HG02870 (cell line): ENCODE data around the gene DCUN1D3.

Experiments
- ATAC-seq: cut with Tn5 transposase; IDR thresholded peaks from one replicate; pipeline ENCODE4 v1.9.1; 2021; ENCODE audit warnings: mild to moderate bottlenecking, moderate library complexity; ENCODE audit not compliant: unreplicated experiment

The DCUN1D3 gene

DNA sequence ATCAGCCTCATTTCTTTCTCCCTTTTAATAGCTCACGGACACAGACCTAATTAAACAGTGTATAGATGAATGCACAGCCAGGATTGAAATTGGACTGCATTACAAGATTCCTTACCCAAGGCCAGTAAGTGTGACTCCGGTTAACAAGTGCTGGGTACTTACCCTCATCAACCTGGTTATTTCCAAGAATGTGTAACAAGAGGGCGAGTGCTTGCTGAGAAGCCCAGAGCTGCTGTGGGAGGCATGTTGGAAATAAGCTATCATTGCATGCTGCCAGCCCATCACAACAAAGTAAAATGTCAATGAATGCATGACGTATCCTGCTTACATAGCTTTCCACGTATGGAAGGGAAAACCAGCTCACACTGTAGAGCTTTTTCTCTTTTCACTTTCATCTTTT is 19.9 kb upstream of the DCUN1D3 start:
- no peak for ATAC-seq

GRCh38 chr16:20918486-20919239 is 18.5 kb upstream of the DCUN1D3 start:
- ATAC-seq: no peak

DNA sequence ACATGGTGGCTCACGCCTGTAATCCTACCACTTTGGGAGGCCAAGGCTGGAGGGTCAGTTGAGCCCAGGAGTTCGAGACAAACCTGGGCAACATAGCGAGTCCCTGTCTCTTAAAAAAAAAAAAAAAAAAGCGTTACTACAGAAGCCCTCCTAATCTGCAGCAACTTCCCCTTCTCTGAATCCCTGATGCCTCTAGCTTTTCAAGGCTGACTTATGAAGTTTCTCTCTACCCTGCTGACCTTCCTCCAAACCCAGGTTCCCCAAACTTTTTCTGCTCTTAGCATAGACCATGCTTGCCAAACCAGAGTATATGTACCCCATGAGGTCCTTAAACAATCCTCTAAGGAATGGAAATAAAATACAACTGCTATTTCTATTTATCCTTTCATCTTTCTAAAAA is 16.8 kb upstream of the DCUN1D3 start:
- ATAC-seq: no peak

- ATAC-seq: no peak
Observed at GRCh38 chr16:20916289-20916688, 16.1 kb upstream of the DCUN1D3 start.

DNA sequence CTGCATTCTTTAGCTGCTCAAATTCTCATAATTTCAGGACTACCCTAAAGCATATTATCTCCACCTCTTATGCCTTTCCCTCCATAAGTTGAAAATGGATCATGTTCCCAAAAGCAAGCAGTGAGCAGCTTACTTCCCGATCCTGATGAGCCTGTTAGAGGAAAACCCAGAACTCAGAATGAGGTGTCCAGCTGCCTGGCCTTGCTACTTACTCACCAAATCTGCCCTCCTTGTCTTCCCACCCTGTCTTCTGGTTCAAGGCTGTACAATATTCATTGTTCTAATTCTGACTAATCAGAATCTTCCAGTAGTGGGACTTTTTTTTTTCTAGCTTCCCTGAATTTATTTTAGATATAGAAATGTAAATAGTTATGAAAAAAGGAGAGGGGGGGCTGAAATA is 11.2 kb upstream of the DCUN1D3 start:
- ATAC-seq: no peak

GRCh38 chr16:20910781-20911321 is 10.7 kb upstream of the DCUN1D3 start:
- ATAC-seq: no peak

GRCh38 chr16:20906341-20907255 is 6.4 kb upstream of the DCUN1D3 start:
- ATAC-seq: no peak

DNA sequence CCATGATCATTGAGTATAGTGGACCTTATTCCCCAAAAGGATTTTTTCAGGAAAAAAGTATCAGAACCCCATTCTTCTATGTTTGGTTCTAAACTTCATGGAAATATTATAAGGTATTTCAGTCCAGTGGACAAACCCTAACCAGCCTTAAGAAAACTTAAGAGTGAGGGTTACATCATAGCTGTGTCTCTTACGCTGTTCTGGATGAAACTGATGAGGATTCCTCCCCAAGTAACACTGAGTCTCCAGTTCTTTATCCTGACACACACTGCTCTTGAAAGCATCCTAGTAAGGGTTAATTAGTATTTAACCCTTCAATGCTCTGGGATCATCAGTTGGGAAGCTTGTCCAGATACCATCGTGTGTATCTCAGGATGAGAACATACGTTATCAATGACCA is 5.4 kb upstream of the DCUN1D3 start:
- ATAC-seq: no peak

DNA sequence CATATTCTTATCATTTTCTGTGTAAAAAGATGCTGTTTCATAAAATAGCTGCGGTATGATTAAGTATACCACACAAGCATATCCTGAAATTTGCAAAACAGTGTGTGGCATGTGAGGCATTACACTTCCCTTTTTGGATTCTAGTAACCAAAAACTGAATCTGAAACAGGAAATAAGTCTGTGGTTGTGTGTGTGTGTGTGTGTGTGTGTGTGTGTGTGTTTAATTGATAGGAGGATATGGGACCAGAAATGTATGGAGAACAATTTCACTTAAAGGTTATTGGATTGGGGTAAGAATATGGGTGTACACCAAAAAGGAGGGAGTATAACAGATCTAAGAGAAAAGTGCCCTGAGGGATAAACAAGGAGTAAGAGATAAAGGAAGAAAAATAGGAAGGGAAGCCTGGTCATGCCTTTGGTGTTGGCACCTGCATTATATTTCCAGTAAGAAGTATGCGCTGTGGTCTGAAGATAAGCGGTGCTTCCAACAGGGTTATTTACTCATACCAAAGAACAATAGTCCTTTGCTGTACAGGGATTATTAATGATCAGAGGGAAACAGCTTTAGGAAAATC is 4.4 kb upstream of the DCUN1D3 start:
- no peak for ATAC-seq

DNA sequence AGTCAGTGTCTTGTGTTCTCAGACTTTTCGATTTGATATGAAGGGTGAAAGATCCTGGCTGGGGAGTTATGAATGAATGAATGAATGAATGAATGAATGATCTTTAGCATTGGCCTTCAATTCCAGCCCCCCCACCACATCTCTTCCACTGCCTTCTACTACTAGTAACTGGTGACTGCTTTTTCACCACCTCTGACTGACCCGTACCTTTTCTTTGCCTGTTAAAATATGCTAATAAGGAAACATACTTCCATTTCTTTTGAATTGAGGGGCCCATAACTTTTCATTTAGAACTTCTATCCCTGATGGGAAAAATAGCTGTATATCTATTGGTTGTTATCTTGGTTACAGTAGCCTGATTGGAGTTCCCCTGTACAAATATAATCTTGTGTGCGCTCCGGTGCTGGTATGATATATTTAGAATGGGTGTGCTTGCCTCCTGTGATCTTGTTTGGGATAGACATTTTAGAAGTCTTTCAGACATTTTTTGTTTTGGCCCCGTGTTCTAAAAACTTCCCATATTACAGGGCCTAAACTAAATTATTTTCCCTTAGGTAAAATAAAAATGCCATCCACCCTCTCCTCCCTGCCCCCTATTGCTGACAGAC is 3.8 kb upstream of the DCUN1D3 start:
- ATAC-seq: no peak

DNA sequence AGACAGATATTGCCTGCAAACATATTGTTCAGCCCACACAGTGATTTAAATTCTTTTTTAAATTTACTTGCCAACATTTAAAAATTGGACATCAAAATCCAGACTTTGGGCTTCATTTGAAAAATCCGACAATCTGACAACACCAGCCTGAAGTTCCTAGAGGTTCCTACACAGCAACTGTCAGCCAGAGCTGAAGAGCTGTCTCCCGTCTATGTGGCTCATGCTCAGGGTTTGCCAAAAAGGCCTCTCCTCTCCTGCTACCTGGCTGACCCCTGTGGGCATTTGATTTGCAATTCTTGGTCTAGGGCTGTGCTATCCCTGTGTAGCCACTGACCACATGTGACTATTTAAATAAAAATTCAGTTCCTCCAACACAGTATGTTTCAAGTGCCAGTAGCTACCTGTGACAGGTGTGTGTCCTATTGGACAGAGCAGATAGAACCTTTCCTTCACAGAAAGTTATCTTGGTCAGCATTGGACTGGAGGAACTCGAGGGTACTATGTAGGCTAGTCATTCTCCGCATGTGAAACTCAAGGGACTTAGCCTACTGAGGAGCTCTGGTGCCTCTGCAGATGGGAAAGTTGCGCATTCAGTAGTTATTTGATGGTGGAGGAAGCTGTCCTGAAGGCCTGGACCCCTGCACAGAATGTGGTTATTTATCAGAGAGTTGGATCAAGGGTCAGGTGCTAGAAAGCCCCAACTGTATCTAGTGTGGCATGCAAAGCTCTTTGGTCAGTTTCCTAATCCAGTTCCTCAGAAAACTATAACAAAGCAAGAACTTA is 3.1 kb upstream of the DCUN1D3 start:
- no peak for ATAC-seq

DNA sequence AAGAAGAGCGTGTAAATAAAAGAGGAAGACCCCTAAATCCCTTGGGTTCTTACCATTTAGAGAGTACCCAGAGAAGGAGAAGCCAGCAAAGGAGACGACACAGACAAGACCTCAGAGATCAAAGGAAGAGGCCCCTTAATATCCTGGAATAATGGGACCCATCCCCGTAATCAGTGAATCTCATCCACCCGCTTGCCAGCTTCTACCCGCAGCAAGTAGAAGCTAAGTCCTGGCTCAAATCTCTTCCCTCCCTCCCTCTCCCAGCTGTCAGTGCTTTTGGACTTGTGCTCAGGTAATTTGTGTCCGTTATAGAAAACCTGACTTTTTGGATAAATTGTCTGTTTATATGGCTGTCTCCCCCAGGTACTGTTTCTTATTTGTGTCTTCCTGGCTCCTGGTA is 2.3 kb upstream of the DCUN1D3 start:
- no peak for ATAC-seq

GRCh38 chr16:20901436-20902112 is 1.4 kb upstream of the DCUN1D3 start:
- no peak for ATAC-seq

DNA sequence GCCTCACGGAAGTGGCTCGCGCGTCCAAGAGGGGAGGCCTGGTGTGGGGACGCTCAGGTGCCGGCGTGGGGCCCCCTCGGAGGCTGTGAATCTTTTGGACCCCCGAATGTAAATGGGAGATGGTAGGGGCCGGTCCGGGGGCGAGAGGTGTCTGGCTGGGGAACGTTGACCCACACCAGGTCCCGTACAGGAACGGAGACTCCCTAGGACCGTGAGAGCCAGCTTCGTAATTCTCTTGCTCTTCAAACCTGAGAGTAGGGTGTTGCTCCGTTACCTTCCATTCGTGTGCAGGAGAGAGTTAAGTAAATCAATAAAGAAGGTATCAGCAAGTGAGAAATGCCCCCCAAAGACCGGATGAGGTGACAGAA is 894 bp upstream of the DCUN1D3 start:
- no peak for ATAC-seq

DNA sequence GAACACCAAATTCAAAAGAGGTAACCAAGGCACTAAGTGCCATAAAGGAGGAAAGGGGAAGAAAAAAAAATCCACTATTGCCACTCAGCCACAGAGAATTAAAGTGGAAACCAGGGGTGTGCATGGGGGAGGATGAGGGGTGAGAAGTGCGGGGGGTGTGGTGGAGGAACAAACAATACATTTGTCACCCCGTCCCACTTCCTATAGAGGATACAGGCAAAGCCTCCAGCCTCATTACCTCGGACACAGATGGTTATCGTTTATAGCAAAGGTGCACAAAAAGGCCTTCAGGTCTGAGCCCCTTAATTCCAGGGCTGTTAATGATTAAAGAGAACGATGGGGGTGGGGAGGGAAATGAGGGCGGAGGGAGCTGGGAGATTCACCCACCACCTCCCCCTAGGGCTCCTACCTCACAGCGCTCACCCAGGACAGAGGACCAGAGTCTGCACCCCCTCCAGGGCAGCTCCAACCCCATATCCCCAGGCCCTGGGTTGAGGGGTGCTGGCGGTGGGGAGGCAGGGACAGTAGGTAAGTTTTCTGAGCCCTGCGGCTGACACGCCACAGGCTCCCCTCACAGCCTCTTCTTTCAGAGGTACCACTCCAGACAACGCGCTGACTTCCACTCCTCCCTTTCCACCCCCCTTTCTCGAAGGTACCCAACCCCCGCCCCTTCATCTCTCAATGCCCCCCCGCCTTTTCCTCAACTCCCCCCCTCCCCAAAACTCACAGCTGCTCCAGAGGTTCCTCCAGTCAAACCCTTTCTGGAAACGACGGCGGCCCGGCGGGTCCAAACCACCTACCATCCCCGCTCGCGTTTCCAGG is 470 bp downstream of the DCUN1D3 start:
- no peak for ATAC-seq

GRCh38 chr16:20899071-20899470 is 1.1 kb downstream of the DCUN1D3 start:
- no peak for ATAC-seq

DNA sequence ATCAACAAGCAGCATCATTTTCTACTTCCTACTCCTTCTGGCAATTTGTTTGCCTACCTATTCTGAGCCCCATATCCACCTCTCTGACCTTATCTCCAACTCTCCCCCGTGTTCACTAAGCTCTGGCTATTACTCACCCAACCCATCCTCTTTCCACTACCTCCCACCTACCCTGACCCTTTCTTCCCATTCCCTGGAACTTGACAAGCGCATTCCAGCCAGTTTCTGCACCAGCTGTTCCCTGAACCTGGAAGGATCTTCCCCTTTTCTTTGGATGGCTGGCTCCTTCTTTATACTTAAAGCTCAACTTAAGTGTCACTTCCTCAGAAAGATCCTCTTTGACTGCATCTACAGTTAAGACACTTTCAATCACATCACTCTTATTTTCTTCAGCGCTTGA is 2.2 kb downstream of the DCUN1D3 start:
- ATAC-seq: no peak

DNA sequence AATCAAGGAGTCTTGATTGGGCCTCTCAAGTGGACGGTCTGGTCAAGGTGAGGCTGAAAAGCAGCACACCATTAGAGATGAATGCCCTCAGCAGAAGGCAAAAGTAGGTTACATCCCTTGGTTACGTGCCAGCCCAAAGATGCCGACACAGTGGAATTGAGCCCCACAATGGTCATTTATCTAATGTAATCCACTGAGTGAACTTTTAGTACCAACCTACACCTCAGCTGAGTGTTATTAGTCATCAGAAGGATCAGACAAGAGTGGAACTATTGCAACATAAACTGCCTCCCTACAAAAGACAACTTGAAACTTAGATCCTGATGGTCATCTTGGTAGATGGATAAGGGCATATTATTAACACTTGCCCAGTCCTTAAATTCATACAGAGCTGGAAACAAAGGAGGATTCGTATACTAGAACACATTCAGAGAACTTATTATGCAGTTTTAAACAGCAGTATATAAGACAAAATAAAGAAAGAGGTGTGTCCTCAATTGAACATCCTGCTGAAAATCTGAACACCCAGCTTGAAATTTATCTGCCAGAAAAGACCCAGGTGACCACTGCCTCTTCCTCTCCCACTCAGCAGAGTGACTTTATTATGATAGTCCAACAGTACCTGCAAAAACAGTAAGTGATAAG is 2.8 kb downstream of the DCUN1D3 start:
- ATAC-seq: no peak

GRCh38 chr16:20894388-20894787 is 5.8 kb downstream of the DCUN1D3 start:
- ATAC-seq: no peak
